Stimulated activated effector memory CD8-positive, alpha-beta T cell treated with anti-CD3 and anti-CD28 coated beads, Interleukin-12 subunit alpha, Interleukin-12 subunit beta, amount 100 ng/mL, for 72 hours (primary cell): ENCODE results near the gene RPS16.

Experiments
- ATAC-seq: fragments of 150-1000 bp; cut with Tn5 transposase; 2 replicates; pipeline ENCODE4 v1.10.0; 2021
- DNase-seq, 2 donors: peaks; one replicate each; pipeline ENCODE4 v3.0.0; 2021 to 2022; ENCODE audit warnings: low spot score in 2 of 2
- H3K27ac Mint-ChIP-seq: one replicate; pipeline ENCODE4 v1.8.0; 2022; ENCODE audit warnings: mild to moderate bottlenecking, mixed read lengths
- H3K36me3 Mint-ChIP-seq: one replicate; pipeline ENCODE4 v1.8.0; 2022; ENCODE audit warnings: mild to moderate bottlenecking, mixed read lengths
- H3K4me1 Mint-ChIP-seq: one replicate; pipeline ENCODE4 v1.8.0; 2022; ENCODE audit warnings: mixed read lengths
- H3K4me3 Mint-ChIP-seq: one replicate; pipeline ENCODE4 v1.8.0; 2022; ENCODE audit warnings: mild to moderate bottlenecking, mixed read lengths
- H3K9me3 Mint-ChIP-seq: one replicate; pipeline ENCODE4 v1.8.0; 2022; ENCODE audit warnings: mixed read lengths

The RPS16 gene

DNA sequence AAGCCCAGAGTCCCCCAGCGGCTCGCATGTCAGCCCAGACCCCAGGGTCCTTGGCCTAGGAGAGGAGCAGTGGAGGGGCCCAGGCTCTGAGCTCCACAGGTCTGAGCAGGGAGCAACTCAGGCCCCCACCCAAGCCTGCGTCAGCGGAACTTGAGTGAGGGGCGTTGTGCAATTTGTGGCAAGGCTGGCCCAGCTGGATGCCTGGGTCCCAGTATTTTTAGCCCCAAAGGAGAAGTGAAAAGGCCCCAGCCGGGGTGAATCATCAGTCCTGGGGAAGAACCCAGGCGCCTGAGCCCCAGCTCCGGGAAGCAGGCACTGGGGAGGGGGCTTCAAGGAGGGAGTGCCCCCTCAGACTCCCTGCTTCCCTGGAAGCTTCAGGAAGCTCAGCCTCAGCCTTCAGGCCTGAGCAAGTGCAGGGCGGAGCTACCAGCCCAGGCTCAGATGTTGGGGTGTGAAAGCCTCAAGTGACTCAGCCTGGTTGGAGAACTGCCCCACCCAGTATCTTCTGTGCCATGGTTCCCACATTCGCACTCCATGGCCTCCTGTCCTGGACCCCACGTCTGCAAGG is 37.4 kb downstream of the RPS16 start:
- peak overlapping the region; percentile 85 for H3K27ac Mint-ChIP-seq
- DNase-seq (peak in 1 of 2 donors; percentile 73), ATAC-seq (peak; percentile 22)
- peaks cover 76% of the 10 kb centered on the region for H3K36me3 Mint-ChIP-seq
- peak overlapping the region; percentile 62 for H3K4me3 Mint-ChIP-seq
- H3K9me3 Mint-ChIP-seq, result no peaks in the 10 kb centered on the region
- H3K4me1 Mint-ChIP-seq, result peaks cover 73% of the 10 kb centered on the region

DNA sequence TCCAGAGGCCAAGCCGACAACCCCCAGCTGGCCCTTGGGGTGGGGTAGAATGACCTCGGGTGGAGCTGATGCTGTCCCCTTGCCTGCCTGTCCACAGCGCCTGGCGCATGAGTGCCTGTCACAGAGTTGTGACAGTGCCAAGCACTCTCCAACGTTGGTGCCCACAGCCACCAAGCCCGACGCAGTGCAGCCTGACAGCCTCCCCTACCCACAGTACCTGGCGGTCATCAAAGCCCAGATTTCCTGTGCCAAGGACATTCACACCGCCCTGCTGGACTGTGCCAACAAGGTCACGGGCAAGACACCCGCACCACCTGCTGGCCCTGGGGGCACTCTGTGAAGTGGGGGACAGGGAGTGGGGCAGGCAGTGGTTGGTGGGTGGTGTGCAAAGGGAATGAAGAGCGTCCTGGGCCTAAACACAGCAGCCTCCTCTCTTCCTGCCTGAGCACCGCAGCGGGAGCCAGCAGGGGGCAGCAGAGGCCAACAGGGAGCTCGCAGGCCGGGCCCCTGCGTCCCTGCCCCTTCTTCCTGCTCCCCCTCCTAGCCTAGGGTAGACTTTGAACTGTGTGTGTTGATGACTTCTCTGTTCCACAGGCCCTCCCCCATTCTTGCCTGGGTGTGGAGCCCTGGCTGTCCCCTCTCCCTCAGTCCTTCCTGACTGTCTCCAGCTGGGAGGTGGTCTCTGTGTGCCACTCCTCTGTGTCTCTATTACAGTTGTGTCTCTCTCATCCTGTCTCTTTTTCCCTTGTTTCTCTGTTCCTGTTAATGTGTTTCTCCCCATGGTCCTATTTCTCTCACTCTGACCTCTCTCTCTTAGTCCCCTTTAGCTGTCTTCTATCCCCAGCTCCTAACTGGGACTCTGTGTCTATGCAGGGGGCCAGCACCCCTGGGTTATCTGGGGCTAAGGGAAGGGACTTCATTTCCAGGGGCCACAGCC is 38.1 kb downstream of the RPS16 start:
- Mint-ChIP-seq H3K27ac (peak overlapping the region; percentile 85), H3K36me3 (peaks cover 76% of the 10 kb centered on the region), H3K4me3 (peak overlapping the region; percentile 62), H3K4me1 (peaks cover 71% of the 10 kb centered on the region), H3K9me3 (no peaks in the 10 kb centered on the region)
- ATAC-seq (peak; percentile 60), DNase-seq (peak; percentile 90 to 95)

- DNase-seq, result peak; percentile 80 to 94
- Mint-ChIP-seq H3K27ac (peak within 1 kb of the TSS; percentile 97), H3K9me3 (no peaks in the 10 kb centered on the region), H3K36me3 (peaks cover 96% of the 10 kb centered on the region), H3K4me1 (peaks cover 55% of the 10 kb centered on the region), H3K4me3 (peak within 1 kb of the TSS; percentile 99)
- ATAC-seq, result peak; percentile 96
Measured at GRCh38 chr19:39390751-39391437, 44.9 kb downstream of the RPS16 start, which contains the start of the genes MED29 and PAF1. MED29 (plus strand) TSS chr19:39391378; CDS start chr19:39391423, 45 bp downstream. PAF1 (minus strand) TSS chr19:39391106; CDS start chr19:39390864, 242 bp downstream.

- Mint-ChIP-seq H3K36me3 (peaks cover 96% of the 10 kb centered on the region), H3K4me3 (peak overlapping the region; percentile 99), H3K4me1 (peaks cover 50% of the 10 kb centered on the region), H3K9me3 (no peaks in the 10 kb centered on the region), H3K27ac (peak overlapping the region; percentile 97)
- DNase-seq, result no peak
- no peak for ATAC-seq
Measured at GRCh38 chr19:39390451-39390750, 45.3 kb downstream of the RPS16 start.

GRCh38 chr19:39389631-39390414 is 45.9 kb downstream of the RPS16 start:
- Mint-ChIP-seq H3K4me3 (peak overlapping the region; percentile 99), H3K27ac (peak overlapping the region; percentile 97), H3K9me3 (no peaks in the 10 kb centered on the region), H3K36me3 (peaks cover 96% of the 10 kb centered on the region), H3K4me1 (peaks cover 44% of the 10 kb centered on the region)
- DNase-seq, result no peak
- no peak for ATAC-seq

- Mint-ChIP-seq H3K9me3 (no peaks in the 10 kb centered on the region), H3K36me3 (peaks cover 96% of the 10 kb centered on the region), H3K4me3 (no peak overlapping the region), H3K27ac (peak overlapping the region; percentile 97), H3K4me1 (peaks cover 40% of the 10 kb centered on the region)
- DNase-seq, result no peak
- ATAC-seq, result no peak
Measured at GRCh38 chr19:39388657-39389056, 47.1 kb downstream of the RPS16 start.

GRCh38 chr19:39386557-39386956 is 49.2 kb downstream of the RPS16 start:
- Mint-ChIP-seq H3K27ac (peak overlapping the region; percentile 76), H3K36me3 (peaks cover 96% of the 10 kb centered on the region), H3K4me3 (no peak overlapping the region), H3K4me1 (peaks cover 28% of the 10 kb centered on the region), H3K9me3 (no peaks in the 10 kb centered on the region)
- ATAC-seq (no peak), DNase-seq (no peak)

GRCh38 chr19:39385629-39386411 is 49.9 kb downstream of the RPS16 start:
- Mint-ChIP-seq H3K4me1 (peaks cover 30% of the 10 kb centered on the region), H3K36me3 (peaks cover 96% of the 10 kb centered on the region), H3K27ac (peak overlapping the region; percentile 76), H3K9me3 (no peaks in the 10 kb centered on the region), H3K4me3 (no peak overlapping the region)
- no peak for ATAC-seq
- DNase-seq, result no peak

- Mint-ChIP-seq H3K36me3 (peaks cover 95% of the 10 kb centered on the region), H3K4me1 (peaks cover 25% of the 10 kb centered on the region), H3K27ac (peak overlapping the region; percentile 76), H3K4me3 (no peak overlapping the region), H3K9me3 (no peaks in the 10 kb centered on the region)
- DNase-seq, result no peak
- no peak for ATAC-seq
Measured at GRCh38 chr19:39384839-39385568, 50.7 kb downstream of the RPS16 start.
